NCI-H2107 (cell line): ENCODE results near the gene RAB31.

ENCODE experiments used
- DNase-seq: peaks from one replicate; lab custom pipeline; 2025; lab: John Stamatoyannopoulos, UW

Gene RAB31

GRCh38 chr18:9791991-9792390 is 83.9 kb downstream of the RAB31 start:
- DNase-seq = no peak

GRCh38 chr18:9792565-9793245 is 84.6 kb downstream of the RAB31 start:
- no peak for DNase-seq

GRCh38 chr18:9796011-9796410 is 87.9 kb downstream of the RAB31 start:
- no peak for DNase-seq

- no peak for DNase-seq
Observed at GRCh38 chr18:9796935-9797549, 88.9 kb downstream of the RAB31 start.

- no peak for DNase-seq
Observed at GRCh38 chr18:9802175-9803062, 94.3 kb downstream of the RAB31 start.

GRCh38 chr18:9803063-9803697 is 95.1 kb downstream of the RAB31 start:
- DNase-seq = no peak

GRCh38 chr18:9803698-9804516 is 95.8 kb downstream of the RAB31 start:
- no peak for DNase-seq

GRCh38 chr18:9804517-9805104 is 96.5 kb downstream of the RAB31 start:
- DNase-seq = no peak

- no peak for DNase-seq
Observed at GRCh38 chr18:9806905-9807304, 98.8 kb downstream of the RAB31 start.

GRCh38 chr18:9808295-9809241 is 100.5 kb downstream of the RAB31 start:
- DNase-seq = no peak

GRCh38 chr18:9809697-9810096 is 101.6 kb downstream of the RAB31 start:
- no peak for DNase-seq

GRCh38 chr18:9810299-9810698 is 102.2 kb downstream of the RAB31 start:
- DNase-seq = no peak

GRCh38 chr18:9810994-9811705 is 103.0 kb downstream of the RAB31 start:
- DNase-seq = no peak

- DNase-seq = no peak
Observed at GRCh38 chr18:9811978-9812377, 103.9 kb downstream of the RAB31 start.

GRCh38 chr18:9814431-9814830 is 106.3 kb downstream of the RAB31 start:
- DNase-seq = no peak

- DNase-seq = no peak
Observed at GRCh38 chr18:9817286-9817685, 109.2 kb downstream of the RAB31 start.

- no peak for DNase-seq
Observed at GRCh38 chr18:9817725-9818422, 109.8 kb downstream of the RAB31 start.

- no peak for DNase-seq
Observed at GRCh38 chr18:9818423-9818734, 110.3 kb downstream of the RAB31 start.

- no peak for DNase-seq
Observed at GRCh38 chr18:9820127-9820526, 112.0 kb downstream of the RAB31 start.
